ENCODE results near the gene PIK3R5.

DNA sequence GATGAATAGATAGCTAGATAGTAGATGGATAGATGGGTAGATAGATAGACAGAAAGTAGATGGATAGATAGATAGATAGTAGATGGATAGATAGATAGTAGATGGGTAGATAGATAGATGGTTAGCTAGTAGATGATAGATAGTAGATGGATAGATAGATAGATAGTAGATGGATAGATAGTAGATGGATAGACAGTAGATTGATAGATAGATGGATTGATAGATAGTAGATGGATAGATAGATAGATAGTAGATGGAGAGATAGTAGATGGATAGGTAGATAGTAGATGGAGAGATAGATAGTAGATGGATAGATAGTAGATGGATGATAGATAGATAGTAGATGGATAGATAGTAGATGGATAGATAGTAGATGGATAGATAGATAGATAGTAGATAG is 40.4 kb downstream of the PIK3R5 start:
- no peak for TF ChIP-seq CREB1 (IDR thresholded peaks at IDR 0.05; ENCODE audit: low read depth)
- TF ChIP-seq NFIC (IDR thresholded peaks at IDR 0.05), result no peak
- TF ChIP-seq, protein P1, sequence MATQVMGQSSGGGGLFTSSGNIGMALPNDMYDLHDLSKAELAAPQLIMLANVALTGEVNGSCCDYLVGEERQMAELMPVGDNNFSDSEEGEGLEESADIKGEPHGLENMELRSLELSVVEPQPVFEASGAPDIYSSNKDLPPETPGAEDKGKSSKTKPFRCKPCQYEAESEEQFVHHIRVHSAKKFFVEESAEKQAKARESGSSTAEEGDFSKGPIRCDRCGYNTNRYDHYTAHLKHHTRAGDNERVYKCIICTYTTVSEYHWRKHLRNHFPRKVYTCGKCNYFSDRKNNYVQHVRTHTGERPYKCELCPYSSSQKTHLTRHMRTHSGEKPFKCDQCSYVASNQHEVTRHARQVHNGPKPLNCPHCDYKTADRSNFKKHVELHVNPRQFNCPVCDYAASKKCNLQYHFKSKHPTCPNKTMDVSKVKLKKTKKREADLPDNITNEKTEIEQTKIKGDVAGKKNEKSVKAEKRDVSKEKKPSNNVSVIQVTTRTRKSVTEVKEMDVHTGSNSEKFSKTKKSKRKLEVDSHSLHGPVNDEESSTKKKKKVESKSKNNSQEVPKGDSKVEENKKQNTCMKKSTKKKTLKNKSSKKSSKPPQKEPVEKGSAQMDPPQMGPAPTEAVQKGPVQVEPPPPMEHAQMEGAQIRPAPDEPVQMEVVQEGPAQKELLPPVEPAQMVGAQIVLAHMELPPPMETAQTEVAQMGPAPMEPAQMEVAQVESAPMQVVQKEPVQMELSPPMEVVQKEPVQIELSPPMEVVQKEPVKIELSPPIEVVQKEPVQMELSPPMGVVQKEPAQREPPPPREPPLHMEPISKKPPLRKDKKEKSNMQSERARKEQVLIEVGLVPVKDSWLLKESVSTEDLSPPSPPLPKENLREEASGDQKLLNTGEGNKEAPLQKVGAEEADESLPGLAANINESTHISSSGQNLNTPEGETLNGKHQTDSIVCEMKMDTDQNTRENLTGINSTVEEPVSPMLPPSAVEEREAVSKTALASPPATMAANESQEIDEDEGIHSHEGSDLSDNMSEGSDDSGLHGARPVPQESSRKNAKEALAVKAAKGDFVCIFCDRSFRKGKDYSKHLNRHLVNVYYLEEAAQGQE (IDR thresholded peaks at IDR 0.05; ENCODE audit: low read depth), result no peak
- TF ChIP-seq EP300 (IDR thresholded peaks at IDR 0.05; ENCODE audit: borderline replicate concordance), result no peak
- TF ChIP-seq CEBPB (IDR thresholded peaks at IDR 0.05), result no peak
- TF ChIP-seq RAD21 (IDR thresholded peaks at IDR 0.05; ENCODE audit: low read depth), result no peak
- TF ChIP-seq, protein P2, sequence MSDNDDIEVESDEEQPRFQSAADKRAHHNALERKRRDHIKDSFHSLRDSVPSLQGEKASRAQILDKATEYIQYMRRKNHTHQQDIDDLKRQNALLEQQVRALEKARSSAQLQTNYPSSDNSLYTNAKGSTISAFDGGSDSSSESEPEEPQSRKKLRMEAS (IDR thresholded peaks at IDR 0.05), result no peak
- no peak for TF ChIP-seq TEAD4 (IDR thresholded peaks at IDR 0.05)
- TF ChIP-seq, protein P3, sequence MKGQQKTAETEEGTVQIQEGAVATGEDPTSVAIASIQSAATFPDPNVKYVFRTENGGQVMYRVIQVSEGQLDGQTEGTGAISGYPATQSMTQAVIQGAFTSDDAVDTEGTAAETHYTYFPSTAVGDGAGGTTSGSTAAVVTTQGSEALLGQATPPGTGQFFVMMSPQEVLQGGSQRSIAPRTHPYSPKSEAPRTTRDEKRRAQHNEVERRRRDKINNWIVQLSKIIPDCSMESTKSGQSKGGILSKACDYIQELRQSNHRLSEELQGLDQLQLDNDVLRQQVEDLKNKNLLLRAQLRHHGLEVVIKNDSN (IDR thresholded peaks at IDR 0.05), result no peak
- TF ChIP-seq YY1 (IDR thresholded peaks at IDR 0.05; ENCODE audit: low read depth), result no peak
- no peak for TF ChIP-seq ZBTB7A (IDR thresholded peaks at IDR 0.05; ENCODE audit: low read depth)

All from Ishikawa (cell line).